H9 (cell line): ENCODE data around the gene TRMT11. TPM values are rescaled to one million over a fixed set of nuclear protein-coding genes. Genes with fewer than 3 reads are reported as not detected.

ENCODE experiments used
- DNase-seq: peaks from one replicate; pipeline ENCODE4 v3.0.0-alpha.2; 2017
- H2AFZ ChIP-seq: one replicate; pipeline ENCODE4 v1.6.1; 2013; ENCODE audit warnings: mild to moderate bottlenecking, low read length, control low read depth, moderate library complexity
- H2AK5ac ChIP-seq: 2 replicates; pipeline ENCODE4 v1.6.1; 2013; ENCODE audit warnings: low read length, control low read depth, mixed read lengths; ENCODE audit not compliant: insufficient read length
- H2BK120ac ChIP-seq: one replicate; pipeline ENCODE4 v1.6.1; 2013; ENCODE audit warnings: low read depth, mild to moderate bottlenecking, low read length, control low read depth, inconsistent platforms; ENCODE audit not compliant: poor library complexity, severe bottlenecking
- H2BK12ac ChIP-seq: 2 replicates; pipeline ENCODE4 v1.6.1; 2013; ENCODE audit warnings: low read length, control low read depth, mixed read lengths, low read depth; ENCODE audit not compliant: insufficient read length
- H2BK15ac ChIP-seq: 2 replicates; pipeline ENCODE4 v1.6.1; 2013; ENCODE audit warnings: low read depth, low read length, control low read depth
- H2BK20ac ChIP-seq: one replicate; pipeline ENCODE4 v1.6.1; 2013; ENCODE audit warnings: low read depth, mild to moderate bottlenecking, low read length, control low read depth, inconsistent platforms; ENCODE audit not compliant: poor library complexity, severe bottlenecking
- H2BK5ac ChIP-seq: 2 replicates; pipeline ENCODE4 v1.6.1; 2013; ENCODE audit warnings: low read length, control low read depth, mixed read lengths; ENCODE audit not compliant: insufficient read length
- H3K14ac ChIP-seq: 2 replicates; pipeline ENCODE4 v1.6.1; 2013; ENCODE audit warnings: low read length, control low read depth; ENCODE audit not compliant: insufficient read depth
- H3K18ac ChIP-seq: 2 replicates; pipeline ENCODE4 v1.6.1; 2013; ENCODE audit warnings: low read depth, mild to moderate bottlenecking, mixed read lengths, low read length, control low read depth; ENCODE audit not compliant: insufficient read length
- H3K23ac ChIP-seq: 2 replicates; pipeline ENCODE4 v1.6.1; 2013; ENCODE audit warnings: low read length, control low read depth, mixed read lengths, low read depth; ENCODE audit not compliant: insufficient read length
- H3K23me2 ChIP-seq: 2 replicates; pipeline ENCODE4 v1.6.1; 2013; ENCODE audit warnings: low read depth, mild to moderate bottlenecking, mixed read lengths, low read length, control low read depth; ENCODE audit not compliant: insufficient read length, poor library complexity, severe bottlenecking
- H3K27ac ChIP-seq: 2 replicates; pipeline ENCODE4 v1.5.1; 2013; ENCODE audit warnings: low read length, control low read depth, mixed read lengths, low read depth; ENCODE audit not compliant: insufficient read length
- H3K27me3 ChIP-seq: 2 replicates; pipeline ENCODE4 v1.6.1; 2013; ENCODE audit warnings: low read length, control low read depth, inconsistent platforms; ENCODE audit not compliant: insufficient read depth
- H3K4ac ChIP-seq: 2 replicates; pipeline ENCODE4 v1.6.1; 2013; ENCODE audit warnings: low read depth, mild to moderate bottlenecking, control low read depth, inconsistent platforms, low read length, moderate library complexity
- H3K4me1 ChIP-seq: 2 replicates; pipeline ENCODE4 v1.6.1; 2013; ENCODE audit warnings: low read length, control low read depth, inconsistent platforms; ENCODE audit not compliant: insufficient read depth
- H3K4me2 ChIP-seq: 2 replicates; pipeline ENCODE4 v1.6.1; 2013; ENCODE audit warnings: low read length, control low read depth, mixed read lengths; ENCODE audit not compliant: insufficient read length, insufficient read depth
- H3K56ac ChIP-seq: 2 replicates; pipeline ENCODE4 v1.6.1; 2013; ENCODE audit warnings: low read depth, mild to moderate bottlenecking, mixed read lengths, low read length, control low read depth; ENCODE audit not compliant: insufficient read length
- H3K79me1 ChIP-seq: 2 replicates; pipeline ENCODE4 v1.6.1; 2013; ENCODE audit warnings: low read depth, mild to moderate bottlenecking, moderate library complexity, low read length, control low read depth, inconsistent platforms; ENCODE audit not compliant: insufficient read depth, poor library complexity, severe bottlenecking
- H3K79me2 ChIP-seq: 2 replicates; pipeline ENCODE4 v1.6.1; 2013; ENCODE audit warnings: low read length, control low read depth, inconsistent platforms; ENCODE audit not compliant: insufficient read depth
- H3K9ac ChIP-seq: 2 replicates; pipeline ENCODE4 v1.6.1; 2013; ENCODE audit warnings: low read length, control low read depth, mixed read lengths; ENCODE audit not compliant: insufficient read length; ENCODE audit errors: extremely low read depth
- H3K9me3 ChIP-seq: one replicate; pipeline ENCODE4 v1.6.1; 2013; ENCODE audit warnings: low read depth, low read length, inconsistent platforms; ENCODE audit not compliant: control insufficient read depth
- H3T11ph ChIP-seq: one replicate; pipeline ENCODE4 v1.6.1; 2013; ENCODE audit warnings: mild to moderate bottlenecking, low read length, control low read depth, inconsistent platforms
- H4K20me1 ChIP-seq: one replicate; pipeline ENCODE4 v1.6.1; 2013; ENCODE audit not compliant: control insufficient read depth, insufficient read length, insufficient read depth
- H4K5ac ChIP-seq: 2 replicates; pipeline ENCODE4 v1.6.1; 2013; ENCODE audit warnings: low read depth, mild to moderate bottlenecking, mixed read lengths, low read length, control low read depth; ENCODE audit not compliant: insufficient read length
- H4K8ac ChIP-seq: replicated peaks from 2 replicates; pipeline ENCODE4 v1.6.1; 2013; ENCODE audit warnings: low read length, control low read depth, mixed read lengths, low read depth; ENCODE audit not compliant: insufficient read length
- H4K91ac ChIP-seq: 2 replicates; pipeline ENCODE4 v1.6.1; 2013; ENCODE audit warnings: low read depth, mild to moderate bottlenecking, moderate library complexity, mixed read lengths, low read length, control low read depth; ENCODE audit not compliant: insufficient read length
- H3K27ac Mint-ChIP-seq, 3 experiments: 2 replicates in 2 of 3; 3 replicates in 1 of 3; pipeline ENCODE4 v1.8.0; 2020 to 2021; ENCODE audit warnings: mixed read lengths in 3 of 3, mild to moderate bottlenecking in 1 of 3, moderate library complexity in 1 of 3
- H3K27me3 Mint-ChIP-seq: 2 replicates; pipeline ENCODE4 v1.8.0; 2021; ENCODE audit warnings: low read depth, mild to moderate bottlenecking, moderate library complexity, mixed read lengths
- H3K36me3 Mint-ChIP-seq, 3 experiments: 2 replicates in 2 of 3; 3 replicates in 1 of 3; pipeline ENCODE4 v1.8.0; 2020 to 2021; ENCODE audit warnings: low read depth in 3 of 3, mixed read lengths in 3 of 3; ENCODE audit not compliant: insufficient read depth in 1 of 3
- H3K4me1 Mint-ChIP-seq, 2 experiments: 2 replicates each; pipeline ENCODE4 v1.8.0; 2020; ENCODE audit warnings: mixed read lengths in 2 of 2
- H3K4me3 Mint-ChIP-seq, 2 experiments: 2 replicates in 1 of 2; 3 replicates in 1 of 2; pipeline ENCODE4 v1.8.0; 2020 to 2021; ENCODE audit warnings: mild to moderate bottlenecking in 2 of 2, mixed read lengths in 2 of 2, moderate library complexity in 1 of 2
- H3K9me3 Mint-ChIP-seq, 2 experiments: 2 replicates in 1 of 2; 3 replicates in 1 of 2; pipeline ENCODE4 v1.8.0; 2020; ENCODE audit warnings: mild to moderate bottlenecking in 2 of 2, mixed read lengths in 2 of 2, moderate library complexity in 1 of 2
- WGBS: extraction: QIAGEN DNeasy Blood & Tissue Kit; methylation state at CpG from one replicate; pipeline ENCODE4 v1.1.7; 2013; ENCODE audit warnings: missing lambda C conversion rate, low lambda C conversion rate, mixed read lengths; ENCODE audit not compliant: insufficient read length; ENCODE audit errors: extremely low coverage; 5-methylcytosine and 5-hydroxymethylcytosine counted together
- total RNA-seq: library from RNA; stranded (reverse); gene quantifications from 2 replicates; pipeline ENCODE4 v1.2.1, GENCODE V29; 2021
- TF ChIP-seq, protein P1 (sequence below): fragments of 200-600 bp; sonication (generic); conservative IDR thresholded peaks from 3 replicates; pipeline ENCODE4 v1.8.0; 2021; ENCODE audit warnings: antibody characterized with exemption, mild to moderate bottlenecking

Gene TRMT11
- total RNA-seq, 1 experiment from 2014 or later = 31.1 TPM

DNA sequence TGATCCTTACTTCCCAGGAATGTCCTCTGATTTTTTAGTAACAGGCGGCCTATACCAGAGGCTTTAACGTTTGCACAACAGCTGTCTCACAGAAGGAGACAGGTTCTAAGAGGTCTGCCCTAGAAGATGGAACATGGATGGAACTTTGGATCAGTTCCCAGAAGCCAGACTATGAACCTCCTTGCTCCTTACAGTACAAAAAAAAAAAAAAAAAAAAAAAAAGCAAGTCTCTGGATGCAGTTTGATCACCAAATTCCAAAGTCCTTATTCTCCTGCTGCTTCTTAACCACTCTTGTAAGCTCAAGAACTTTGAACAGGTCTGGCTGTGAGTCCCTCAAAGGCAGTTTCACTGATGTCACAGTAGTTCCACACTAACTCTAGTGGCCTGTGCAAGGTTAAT lies 2.0 kb upstream of the TRMT11 start:
- WGBS = no CpG with 5 or more reads among the region's 2 CpGs
- Histone ChIP-seq H3K18ac (no peak overlapping the region), H4K5ac (no peak overlapping the region), H2BK5ac (no peak overlapping the region), H3K9me3 (no peaks in the 10 kb centered on the region), H2BK120ac (no peak overlapping the region), H2BK20ac (no peak overlapping the region), H3K4me1 (peaks cover 4% of the 10 kb centered on the region; the same call in 1 of the 2 replicates), H2AFZ (no peak overlapping the region), H3K79me1 (no peaks in the 10 kb centered on the region), H3K4ac (no peak overlapping the region), H3K56ac (no peak overlapping the region), H4K8ac (no peak overlapping the region), H3K23ac (no peak overlapping the region), H3K79me2 (peaks cover 12% of the 10 kb centered on the region; the same call in 1 of the 2 replicates), H2BK12ac (no peak overlapping the region), H3K27ac (no peak overlapping the region), H3K14ac (no peak overlapping the region), H3K9ac (no peak overlapping the region), H3T11ph (no peak overlapping the region), H2AK5ac (no peak overlapping the region), H3K23me2 (peaks cover 6% of the 10 kb centered on the region), H4K91ac (no peak overlapping the region), H3K27me3 (no peaks in the 10 kb centered on the region), H4K20me1 (no peaks in the 10 kb centered on the region), H2BK15ac (no peak overlapping the region), H3K4me2 (no peak overlapping the region)
- no peaks in the 10 kb centered on the region for H3K36me3 Mint-ChIP-seq
- peaks cover 0 to 3% of the 10 kb centered on the region in 2 experiments for H3K4me1 Mint-ChIP-seq
- H3K9me3 Mint-ChIP-seq = no peaks in the 10 kb centered on the region
- no peak overlapping the region for H3K4me3 Mint-ChIP-seq
- no peak for DNase-seq
- H3K27ac Mint-ChIP-seq = no peak overlapping the region
- TF ChIP-seq, protein P1, sequence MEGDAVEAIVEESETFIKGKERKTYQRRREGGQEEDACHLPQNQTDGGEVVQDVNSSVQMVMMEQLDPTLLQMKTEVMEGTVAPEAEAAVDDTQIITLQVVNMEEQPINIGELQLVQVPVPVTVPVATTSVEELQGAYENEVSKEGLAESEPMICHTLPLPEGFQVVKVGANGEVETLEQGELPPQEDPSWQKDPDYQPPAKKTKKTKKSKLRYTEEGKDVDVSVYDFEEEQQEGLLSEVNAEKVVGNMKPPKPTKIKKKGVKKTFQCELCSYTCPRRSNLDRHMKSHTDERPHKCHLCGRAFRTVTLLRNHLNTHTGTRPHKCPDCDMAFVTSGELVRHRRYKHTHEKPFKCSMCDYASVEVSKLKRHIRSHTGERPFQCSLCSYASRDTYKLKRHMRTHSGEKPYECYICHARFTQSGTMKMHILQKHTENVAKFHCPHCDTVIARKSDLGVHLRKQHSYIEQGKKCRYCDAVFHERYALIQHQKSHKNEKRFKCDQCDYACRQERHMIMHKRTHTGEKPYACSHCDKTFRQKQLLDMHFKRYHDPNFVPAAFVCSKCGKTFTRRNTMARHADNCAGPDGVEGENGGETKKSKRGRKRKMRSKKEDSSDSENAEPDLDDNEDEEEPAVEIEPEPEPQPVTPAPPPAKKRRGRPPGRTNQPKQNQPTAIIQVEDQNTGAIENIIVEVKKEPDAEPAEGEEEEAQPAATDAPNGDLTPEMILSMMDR = no peak
- H3K27me3 Mint-ChIP-seq = no peaks in the 10 kb centered on the region
